Endodermal cell (in vitro differentiated cells): Measurements from ENCODE around the gene SYAP1. TPM values are rescaled to one million over a fixed set of nuclear protein-coding genes. Genes with fewer than 3 reads are reported as not detected.

ENCODE experiments used
- DNase-seq: peaks from one replicate; pipeline ENCODE4 v3.0.0-alpha.2; 2017
- H3K27ac ChIP-seq: 2 replicates; pipeline ENCODE4 v1.5.1; 2013; ENCODE audit warnings: mild to moderate bottlenecking, low read depth, low read length, moderate library complexity
- H3K27me3 ChIP-seq: 2 replicates; pipeline ENCODE4 v1.6.1; 2013; ENCODE audit warnings: mild to moderate bottlenecking, low read length, moderate library complexity; ENCODE audit not compliant: insufficient read depth, control insufficient read depth, poor library complexity, severe bottlenecking
- H3K36me3 ChIP-seq: 2 replicates; pipeline ENCODE4 v1.7.0; 2013; ENCODE audit warnings: mild to moderate bottlenecking, low read length, moderate library complexity; ENCODE audit not compliant: control insufficient read depth, insufficient read depth
- H3K4me1 ChIP-seq: one replicate; pipeline ENCODE4 v1.7.0; 2013; ENCODE audit warnings: low read length; ENCODE audit not compliant: control insufficient read depth, insufficient read depth
- H3K4me3 ChIP-seq: 2 replicates; pipeline ENCODE4 v1.5.1; 2013; ENCODE audit warnings: mild to moderate bottlenecking, low read length, moderate library complexity
- H3K9ac ChIP-seq: 2 replicates; pipeline ENCODE4 v1.6.1; 2013; ENCODE audit warnings: mild to moderate bottlenecking, low read length, moderate library complexity; ENCODE audit not compliant: poor library complexity, severe bottlenecking; ENCODE audit errors: extremely low read depth
- H3K9me3 ChIP-seq: 2 replicates; pipeline ENCODE4 v1.6.1; 2013; ENCODE audit warnings: mild to moderate bottlenecking, low read length, moderate library complexity; ENCODE audit not compliant: control insufficient read depth
- H3K27ac Mint-ChIP-seq: 2 replicates; pipeline ENCODE4 v1.8.0; 2020; ENCODE audit warnings: mixed read lengths
- H3K27me3 Mint-ChIP-seq: 2 replicates; pipeline ENCODE4 v1.8.0; 2021; ENCODE audit warnings: mild to moderate bottlenecking, mixed read lengths; ENCODE audit not compliant: insufficient read depth
- H3K36me3 Mint-ChIP-seq: 2 replicates; pipeline ENCODE4 v1.8.0; 2020; ENCODE audit warnings: low read depth, mixed read lengths
- H3K4me1 Mint-ChIP-seq: 2 replicates; pipeline ENCODE4 v1.8.0; 2020; ENCODE audit warnings: mixed read lengths
- H3K4me3 Mint-ChIP-seq: 2 replicates; pipeline ENCODE4 v1.8.0; 2020; ENCODE audit warnings: mild to moderate bottlenecking, moderate library complexity, mixed read lengths
- H3K9me3 Mint-ChIP-seq: 2 replicates; pipeline ENCODE4 v1.8.0; 2020; ENCODE audit warnings: mild to moderate bottlenecking, mixed read lengths
- WGBS, 2 experiments: methylation state at CpG; one replicate each; pipeline versions ENCODE4 v1.1.5 to v1.1.7; 2013; ENCODE audit warnings: missing lambda C conversion rate in 2 of 2, mixed read lengths in 1 of 2; ENCODE audit not compliant: insufficient coverage in 1 of 2, insufficient read length in 1 of 2; 5-methylcytosine and 5-hydroxymethylcytosine counted together
- total RNA-seq, 2 donors: library from RNA; stranded (reverse); fragmentation: NEBNext Ultra II Directional in 1 of 2; extraction: Animal tissue kit (Norgen Biotek cat#: 25700) in 1 of 2; gene quantifications; 2 replicates in 1 of 2; 3 replicates in 1 of 2; pipeline ENCODE4 v1.2.1, GENCODE V29; 2021
- TF ChIP-seq, protein P1 (sequence below): fragments of 200-600 bp; sonication (generic); conservative IDR thresholded peaks from 2 replicates; pipeline ENCODE4 v1.5.0; 2021; ENCODE audit warnings: antibody characterized with exemption, mild to moderate bottlenecking

The SYAP1 gene
- total RNA-seq, 2 donors from 2014 or later = 22.4 to 40.6 TPM

DNA sequence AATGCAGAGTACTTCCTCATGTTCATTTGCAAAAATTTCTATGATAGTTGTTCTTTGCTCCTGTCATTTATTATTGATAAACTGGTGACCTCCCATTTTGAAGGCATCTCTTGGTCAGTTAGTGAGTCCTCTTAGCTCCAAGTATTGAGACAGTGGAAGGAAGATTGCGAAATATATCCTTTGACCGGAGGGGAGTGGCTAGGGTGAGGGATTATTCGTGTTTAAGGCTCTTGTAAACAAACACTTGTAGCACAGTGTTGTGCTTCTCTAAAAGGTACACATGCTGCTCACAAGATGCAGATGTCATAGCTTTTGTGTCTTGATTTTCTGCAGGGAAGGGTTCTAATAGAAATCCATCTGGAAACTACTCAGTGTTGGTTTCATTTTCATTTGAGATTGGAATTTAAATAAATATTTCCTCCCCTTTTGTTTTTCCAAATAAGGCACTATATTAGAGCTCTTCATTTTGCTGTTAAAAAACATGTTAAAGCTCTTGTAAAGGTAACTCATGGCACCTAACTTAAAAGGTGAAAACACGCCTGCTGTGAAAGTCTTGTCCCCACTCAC lies 88.6 kb downstream of the SYAP1 start:
- no peak for DNase-seq
- Mint-ChIP-seq H3K36me3 (peaks cover 18% of the 10 kb centered on the region), H3K4me3 (no peak overlapping the region), H3K4me1 (peaks cover 20% of the 10 kb centered on the region), H3K9me3 (no peaks in the 10 kb centered on the region), H3K27me3 (no peaks in the 10 kb centered on the region), H3K27ac (no peak overlapping the region)
- Histone ChIP-seq H3K27ac (no peak overlapping the region), H3K36me3 (no peaks in the 10 kb centered on the region), H3K4me3 (no peak overlapping the region), H3K4me1 (no peaks in the 10 kb centered on the region), H3K27me3 (no peaks in the 10 kb centered on the region), H3K9me3 (no peaks in the 10 kb centered on the region), H3K9ac (no peak overlapping the region)
- WGBS, 2 experiments = 89 to 93% methylated on average over 3 to 4 of the region's 4 CpGs
- TF ChIP-seq, protein P1, sequence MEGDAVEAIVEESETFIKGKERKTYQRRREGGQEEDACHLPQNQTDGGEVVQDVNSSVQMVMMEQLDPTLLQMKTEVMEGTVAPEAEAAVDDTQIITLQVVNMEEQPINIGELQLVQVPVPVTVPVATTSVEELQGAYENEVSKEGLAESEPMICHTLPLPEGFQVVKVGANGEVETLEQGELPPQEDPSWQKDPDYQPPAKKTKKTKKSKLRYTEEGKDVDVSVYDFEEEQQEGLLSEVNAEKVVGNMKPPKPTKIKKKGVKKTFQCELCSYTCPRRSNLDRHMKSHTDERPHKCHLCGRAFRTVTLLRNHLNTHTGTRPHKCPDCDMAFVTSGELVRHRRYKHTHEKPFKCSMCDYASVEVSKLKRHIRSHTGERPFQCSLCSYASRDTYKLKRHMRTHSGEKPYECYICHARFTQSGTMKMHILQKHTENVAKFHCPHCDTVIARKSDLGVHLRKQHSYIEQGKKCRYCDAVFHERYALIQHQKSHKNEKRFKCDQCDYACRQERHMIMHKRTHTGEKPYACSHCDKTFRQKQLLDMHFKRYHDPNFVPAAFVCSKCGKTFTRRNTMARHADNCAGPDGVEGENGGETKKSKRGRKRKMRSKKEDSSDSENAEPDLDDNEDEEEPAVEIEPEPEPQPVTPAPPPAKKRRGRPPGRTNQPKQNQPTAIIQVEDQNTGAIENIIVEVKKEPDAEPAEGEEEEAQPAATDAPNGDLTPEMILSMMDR = no peak

DNA sequence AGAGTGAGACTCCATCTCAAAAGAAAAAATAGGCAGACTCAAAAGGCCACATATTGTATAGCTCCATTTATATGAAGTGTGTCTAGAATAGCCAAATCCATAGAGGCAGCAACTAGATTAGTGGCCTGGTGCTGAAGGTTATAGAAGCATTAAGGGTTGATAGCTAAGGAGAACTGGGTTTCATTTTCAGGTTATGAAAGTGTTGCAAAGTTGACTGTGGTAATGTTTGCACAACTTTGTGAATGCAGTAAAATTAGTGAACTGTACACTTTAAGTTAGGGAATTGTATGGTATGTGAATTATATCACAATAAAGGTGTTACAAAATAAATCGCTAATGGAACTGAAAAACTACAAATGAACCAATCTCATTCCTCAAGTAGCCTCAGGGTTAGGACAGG lies 95.2 kb downstream of the SYAP1 start:
- no peaks in the 10 kb centered on the region for H3K27me3 ChIP-seq
- no peaks in the 10 kb centered on the region for H3K9me3 ChIP-seq
- no peak overlapping the region for H3K27ac Mint-ChIP-seq
- H3K9me3 Mint-ChIP-seq = no peaks in the 10 kb centered on the region
- H3K36me3 Mint-ChIP-seq = peaks cover 28% of the 10 kb centered on the region
- no peak for DNase-seq
- TF ChIP-seq, protein P1 = no peak
- H3K27me3 Mint-ChIP-seq = no peaks in the 10 kb centered on the region
- no peaks in the 10 kb centered on the region for H3K4me1 ChIP-seq
- H3K4me1 Mint-ChIP-seq = no peaks in the 10 kb centered on the region
- no peak overlapping the region for H3K4me3 ChIP-seq
- no peak overlapping the region for H3K4me3 Mint-ChIP-seq
- H3K9ac ChIP-seq = no peak overlapping the region
- H3K27ac ChIP-seq = no peak overlapping the region
- peaks cover 14% of the 10 kb centered on the region for H3K36me3 ChIP-seq
- WGBS, 2 experiments = no CpG with 5 or more reads among the region's 1 CpG

Other genes starting within 250 kb of the SYAP1 start
- gene S100G, start 69.5 kb upstream of the SYAP1 start, total RNA-seq = not detected
- gene CTPS2, start 6.9 kb upstream of the SYAP1 start, total RNA-seq = 10 to 100 TPM; 33.5 to 71.1 TPM
- gene TXLNG, start 66.9 kb downstream of the SYAP1 start, total RNA-seq = 10 to 100 TPM; 13.8 to 31.0 TPM
- gene RBBP7, start 150.8 kb downstream of the SYAP1 start, total RNA-seq = 100 to 1,000 TPM; 135 to 239 TPM
- 10 to 100 TPM in 1 of 2 donors, 1 to 10 TPM in 1; 4.3 to 16.6 TPM for gene REPS2, start 227.0 kb downstream of the SYAP1 start, total RNA-seq